DOHH2 (cell line): ENCODE data around the gene RPUSD2.

Source experiments
- CTCF ChIP-seq: fragments of 200-600 bp; sonication (generic); IDR thresholded peaks from one replicate; pipeline ENCODE4 v1.5.1; 2014; ENCODE audit warnings: antibody characterized with exemption, mild to moderate bottlenecking, low read depth, low read length; ENCODE audit not compliant: poor library complexity, severe bottlenecking
- EZH2phosphoT487 ChIP-seq: fragments of 200-600 bp; sonication (generic); IDR thresholded peaks from 2 replicates; pipeline ENCODE4 v1.6.1; 2017; ENCODE audit warnings: borderline replicate concordance, mild to moderate bottlenecking, antibody characterized with exemption, low read length, moderate library complexity, mixed read lengths

- TF ChIP-seq CTCF (no peak), EZH2phosphoT487 (no peak)
Observed at GRCh38 chr15:40555876-40556275, 13.2 kb upstream of the RPUSD2 start.
